ENCODE data around the gene ICOSLG. TPM values are rescaled to one million over a fixed set of nuclear protein-coding genes. Genes with fewer than 3 reads are reported as not detected.
"Not testable (repeated sequence)": the region's sequence is repeated elsewhere in the genome, so short reads cannot be mapped to it uniquely, and the experiment has no call there.

Gene ICOSLG
- total RNA-seq, 1 donor from 2014 or later = 0.26 TPM

GRCh38 chr21:44285138-44285992 lies 44.6 kb upstream of the ICOSLG start, which contains the start of gene AIRE:
TSS of gene AIRE (plus strand) at chr21:44285876. CDS start at chr21:44286007, 131 bp downstream.
- DNase-seq (ENCODE audit: low read depth) (no peak), FAIRE-seq (no peak)
- no peak for TF ChIP-seq CTCF (IDR thresholded peaks at IDR 0.05; ENCODE audit: insufficient read depth, low read length, severe bottlenecking)
- Histone ChIP-seq H3K27me3 (ENCODE audit: control insufficient read depth, insufficient read depth, low read length) (peaks cover 9% of the 10 kb centered on the region), H3K4me3 (ENCODE audit: low read depth, low read length) (no peak within 1 kb of the TSS), H3K36me3 (ENCODE audit: control insufficient read depth, insufficient read depth, low read length) (no peaks in the 10 kb centered on the region)

- no peak for TF ChIP-seq CTCF (IDR thresholded peaks at IDR 0.05; ENCODE audit: insufficient read depth, low read length, severe bottlenecking)
- H3K27me3 ChIP-seq (ENCODE audit: control insufficient read depth, insufficient read depth, low read length) = peaks cover 9% of the 10 kb centered on the region
- DNase-seq (ENCODE audit: low read depth) (no peak), FAIRE-seq (no peak)
- H3K36me3 ChIP-seq (ENCODE audit: control insufficient read depth, insufficient read depth, low read length) = no peaks in the 10 kb centered on the region
- H3K4me3 ChIP-seq (ENCODE audit: low read depth, low read length) = no peak overlapping the region
These were observed 43.2 kb upstream of the ICOSLG start for GRCh38 chr21:44283948-44284347.

GRCh38 chr21:44283211-44283785 lies 42.6 kb upstream of the ICOSLG start:
- DNase-seq (ENCODE audit: low read depth); H3K36me3 ChIP-seq (ENCODE audit: control insufficient read depth, insufficient read depth, low read length); FAIRE-seq; H3K27me3 ChIP-seq (ENCODE audit: control insufficient read depth, insufficient read depth, low read length); H3K4me3 ChIP-seq (ENCODE audit: low read depth, low read length): not testable (repeated sequence)

GRCh38 chr21:44282370-44282769 lies 41.6 kb upstream of the ICOSLG start:
- DNase-seq (ENCODE audit: low read depth) = no peak
- no peak overlapping the region for H3K4me3 ChIP-seq (ENCODE audit: low read depth, low read length)
- FAIRE-seq = no peak
- H3K27me3 ChIP-seq (ENCODE audit: control insufficient read depth, insufficient read depth, low read length) = peaks cover 9% of the 10 kb centered on the region
- H3K36me3 ChIP-seq (ENCODE audit: control insufficient read depth, insufficient read depth, low read length) = no peaks in the 10 kb centered on the region
- no peak for TF ChIP-seq CTCF (IDR thresholded peaks at IDR 0.05; ENCODE audit: insufficient read depth, low read length, severe bottlenecking)

- Histone ChIP-seq H3K36me3 (ENCODE audit: control insufficient read depth, insufficient read depth, low read length) (no peaks in the 10 kb centered on the region), H3K27me3 (ENCODE audit: control insufficient read depth, insufficient read depth, low read length) (peaks cover 9% of the 10 kb centered on the region), H3K4me3 (ENCODE audit: low read depth, low read length) (no peak overlapping the region)
- no peak for FAIRE-seq
- no peak for TF ChIP-seq CTCF (IDR thresholded peaks at IDR 0.05; ENCODE audit: insufficient read depth, low read length, severe bottlenecking)
- DNase-seq (ENCODE audit: low read depth) = no peak
These were observed 41.1 kb upstream of the ICOSLG start for GRCh38 chr21:44281801-44282200.

- FAIRE-seq = no peak
These were observed 38.9 kb upstream of the ICOSLG start for GRCh38 chr21:44279354-44280260.

More at GRCh38 chr21:44279354-44280260, 38.9 kb upstream of the ICOSLG start:
- Histone ChIP-seq H3K4me3 (ENCODE audit: low read depth, low read length) (no peak overlapping the region), H3K36me3 (ENCODE audit: control insufficient read depth, insufficient read depth, low read length) (no peaks in the 10 kb centered on the region), H3K27me3 (ENCODE audit: control insufficient read depth, insufficient read depth, low read length) (peaks cover 4% of the 10 kb centered on the region)
- TF ChIP-seq CTCF (IDR thresholded peaks at IDR 0.05; ENCODE audit: insufficient read depth, low read length, severe bottlenecking) = no peak
- DNase-seq (ENCODE audit: low read depth) = no peak

All from bronchial epithelial cell (primary cell).